Inferior parietal cortex (tissue), 1 donor: ENCODE data around the gene CNGA3.

Experiments
- DNase-seq: peaks from one replicate; pipeline ENCODE4 v3.0.0-alpha.2; 2016; ENCODE audit errors: extremely low spot score

Gene CNGA3

DNA sequence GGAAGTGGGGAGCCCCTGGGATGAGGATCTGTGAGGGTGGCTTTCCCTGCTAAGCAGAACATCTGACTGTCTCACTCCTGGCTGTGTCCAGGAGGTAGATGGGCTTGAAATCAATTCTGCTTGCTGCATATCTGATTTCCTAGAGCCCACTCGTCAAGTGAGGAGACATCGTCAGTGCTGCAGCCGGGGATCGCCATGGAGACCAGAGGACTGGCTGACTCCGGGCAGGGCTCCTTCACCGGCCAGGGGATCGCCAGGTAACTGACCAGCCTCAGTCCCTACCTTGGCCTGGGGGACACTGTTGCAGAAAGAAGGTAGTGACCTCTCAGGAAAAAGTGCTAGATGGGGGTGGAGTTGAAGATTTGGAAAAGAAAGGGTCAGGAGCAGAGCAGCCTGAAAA lies 31.3 kb downstream of the CNGA3 start:
- DNase-seq = no peak

DNA sequence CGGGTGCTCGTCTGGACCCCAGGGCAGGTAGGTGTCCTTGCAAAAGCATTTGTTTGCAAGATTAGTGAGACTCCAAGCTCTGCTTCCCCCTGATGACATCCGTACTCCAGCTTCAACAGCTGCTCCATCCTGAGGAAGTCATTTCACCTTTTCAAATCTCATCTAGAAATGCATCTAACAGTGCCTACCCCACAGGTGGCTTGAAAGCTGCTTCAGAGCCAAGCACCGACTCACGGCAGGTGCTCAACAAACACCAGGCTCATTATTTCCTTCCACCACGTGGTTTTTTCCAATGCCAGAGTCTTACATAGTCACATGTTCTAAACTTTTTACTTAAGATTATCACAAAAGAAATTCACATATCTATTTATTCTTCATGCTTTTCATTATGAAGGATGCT lies 31.9 kb downstream of the CNGA3 start:
- no peak for DNase-seq

DNA sequence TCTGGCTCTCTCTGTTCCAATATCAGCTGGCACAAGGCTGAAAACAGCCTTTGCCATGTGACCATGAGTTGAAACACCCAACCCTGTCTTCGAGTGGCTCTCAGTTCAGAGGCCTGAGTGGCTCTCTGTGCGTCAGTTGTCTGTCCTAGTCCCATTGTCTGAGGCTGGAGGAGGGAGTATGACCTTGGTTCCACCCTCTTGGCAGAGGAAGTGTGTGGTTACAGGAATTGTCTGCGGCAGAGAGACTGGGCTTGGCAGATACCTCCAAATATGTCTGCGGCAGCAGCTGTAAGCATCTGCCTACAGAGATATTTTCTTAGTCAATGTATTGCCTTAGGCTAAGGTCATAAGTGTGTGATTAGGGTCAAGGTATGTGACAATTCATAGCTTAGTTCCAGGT lies 32.6 kb downstream of the CNGA3 start:
- DNase-seq = no peak

DNA sequence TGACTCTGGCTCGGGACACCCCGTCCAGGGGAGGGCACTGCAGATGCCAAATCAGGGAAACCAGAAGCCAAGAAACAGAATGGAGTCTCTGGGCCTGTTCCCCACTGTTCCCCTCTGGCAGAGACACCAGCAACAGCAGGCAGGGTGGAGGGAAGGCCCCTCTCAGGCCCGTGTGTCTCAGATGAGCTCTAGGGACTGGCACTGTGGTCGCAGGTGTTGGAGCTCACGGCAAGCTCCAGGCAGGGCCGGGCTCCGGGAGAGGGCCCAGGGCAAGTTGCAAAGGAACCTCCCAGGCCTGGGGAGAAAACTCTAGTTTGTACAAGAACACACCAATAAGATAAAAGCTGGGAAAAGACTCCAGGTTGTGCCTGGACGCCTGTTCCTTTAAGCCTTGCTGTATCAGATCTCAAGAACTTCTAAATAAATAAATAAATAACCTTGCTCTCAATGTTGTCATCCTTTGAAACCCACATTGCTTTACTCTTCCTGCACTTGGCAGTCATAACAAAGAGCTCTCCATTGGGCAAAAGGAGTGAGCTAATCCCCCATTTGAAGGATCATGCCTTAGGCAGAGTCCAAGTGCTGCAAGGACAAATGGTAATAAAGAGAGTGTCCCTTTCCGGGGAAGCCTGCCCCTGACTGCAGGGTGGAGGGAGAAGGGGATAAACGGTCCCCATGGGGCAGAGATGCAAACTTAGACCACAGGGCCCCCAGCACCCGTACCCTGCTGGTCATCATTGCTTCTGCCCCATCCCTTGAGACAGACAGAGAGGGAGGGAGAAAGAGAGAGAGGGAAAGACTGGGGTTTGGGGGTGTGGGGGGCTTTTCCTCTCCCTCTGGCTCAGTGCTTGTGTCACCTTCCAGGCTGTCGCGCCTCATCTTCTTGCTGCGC lies 33.3 kb downstream of the CNGA3 start:
- no peak for DNase-seq

DNA sequence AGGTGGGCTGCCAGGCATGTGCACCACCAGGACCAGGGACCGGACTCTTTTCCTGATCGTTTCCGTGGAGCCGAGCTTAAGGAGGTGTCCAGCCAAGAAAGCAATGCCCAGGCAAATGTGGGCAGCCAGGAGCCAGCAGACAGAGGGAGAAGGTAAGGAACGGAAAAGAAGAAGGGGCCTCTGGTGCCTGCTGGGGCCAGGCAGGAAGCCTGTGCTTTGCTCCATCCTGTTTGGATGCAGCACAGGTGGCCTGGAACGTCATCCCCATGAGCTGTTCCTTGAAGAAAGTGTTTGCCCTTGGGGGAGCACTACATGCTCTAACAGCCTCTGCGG lies 33.9 kb downstream of the CNGA3 start:
- DNase-seq = no peak

GRCh38 chr2:98381494-98381893 lies 35.2 kb downstream of the CNGA3 start:
- DNase-seq = no peak

DNA sequence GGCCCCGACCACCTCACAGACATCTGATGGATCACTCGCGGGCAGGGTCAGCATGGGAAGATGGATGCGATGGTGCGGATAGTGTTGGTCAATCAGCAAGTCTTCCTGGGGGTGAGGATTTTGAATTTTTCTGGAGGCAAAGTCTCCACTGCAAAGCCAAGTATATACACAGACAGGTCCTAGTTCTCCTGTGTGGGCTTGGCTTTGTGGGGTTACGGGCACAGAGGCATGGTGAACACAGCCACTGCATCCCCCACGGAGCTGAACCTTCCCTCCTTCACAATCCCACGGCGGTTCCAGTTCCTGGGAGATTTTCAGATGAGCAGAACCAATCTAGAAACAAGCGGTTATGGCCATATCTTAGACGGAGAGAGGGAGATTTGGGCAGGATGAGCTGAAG lies 35.8 kb downstream of the CNGA3 start:
- DNase-seq = no peak

DNA sequence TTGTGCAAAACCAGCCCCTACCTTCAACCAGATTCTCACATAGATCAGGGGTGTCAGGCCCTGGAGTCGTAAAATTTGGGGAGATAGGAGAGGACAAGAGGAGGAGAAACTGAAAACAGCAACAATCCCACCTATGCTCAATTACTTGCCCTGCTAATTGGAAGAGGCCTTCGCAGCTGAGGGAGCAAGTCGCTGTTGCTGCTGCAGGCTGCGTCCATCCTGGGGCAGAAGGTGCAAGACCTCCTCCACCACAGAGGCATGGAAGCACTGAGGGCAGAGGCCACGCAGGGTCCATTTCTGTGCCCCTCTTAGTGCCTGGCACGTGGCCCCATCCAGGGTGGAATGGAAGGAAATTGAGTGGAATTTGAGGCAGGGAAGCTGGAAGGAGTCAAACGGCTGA lies 36.5 kb downstream of the CNGA3 start:
- DNase-seq = no peak

DNA sequence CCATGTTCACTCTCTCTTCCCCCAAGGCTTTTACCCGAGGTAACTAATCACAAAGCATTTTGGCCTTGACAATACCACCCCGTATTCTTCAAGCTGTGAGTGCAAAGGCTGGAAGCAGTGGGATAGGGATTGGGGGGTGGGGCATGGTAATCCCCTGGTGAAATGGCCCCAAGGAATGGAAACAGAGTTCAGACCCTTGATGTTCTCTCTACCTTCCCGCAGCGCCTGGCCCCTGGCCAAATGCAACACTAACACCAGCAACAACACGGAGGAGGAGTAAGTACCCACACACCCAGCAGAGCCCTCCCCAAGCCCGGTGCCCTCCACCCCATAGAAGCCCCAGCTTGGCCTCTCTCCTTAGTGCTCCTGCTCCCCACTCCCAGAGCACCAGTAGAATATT lies 36.9 kb downstream of the CNGA3 start:
- DNase-seq = no peak

- DNase-seq = peak; percentile 93
Measured at GRCh38 chr2:98385050-98385699, 38.9 kb downstream of the CNGA3 start.

DNA sequence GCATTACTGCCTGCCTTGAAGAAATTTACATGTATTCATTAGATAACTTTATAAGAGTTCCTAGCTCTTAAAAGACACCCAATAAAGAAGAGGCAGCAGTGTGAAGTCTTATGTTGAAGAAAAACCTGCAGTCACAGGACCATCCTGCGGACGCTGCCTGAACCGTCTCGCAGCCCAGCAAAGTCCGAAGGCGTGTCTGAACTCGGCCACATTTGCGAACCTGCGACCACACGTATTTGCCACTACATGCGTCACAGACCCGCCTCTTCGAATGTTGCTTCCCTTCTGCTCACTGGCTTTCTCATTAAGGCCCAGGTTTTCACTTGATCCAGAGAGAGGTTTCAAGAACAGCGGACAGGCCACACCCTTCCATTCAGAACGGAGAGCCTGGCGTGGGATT lies 41.2 kb downstream of the CNGA3 start:
- DNase-seq = no peak

DNA sequence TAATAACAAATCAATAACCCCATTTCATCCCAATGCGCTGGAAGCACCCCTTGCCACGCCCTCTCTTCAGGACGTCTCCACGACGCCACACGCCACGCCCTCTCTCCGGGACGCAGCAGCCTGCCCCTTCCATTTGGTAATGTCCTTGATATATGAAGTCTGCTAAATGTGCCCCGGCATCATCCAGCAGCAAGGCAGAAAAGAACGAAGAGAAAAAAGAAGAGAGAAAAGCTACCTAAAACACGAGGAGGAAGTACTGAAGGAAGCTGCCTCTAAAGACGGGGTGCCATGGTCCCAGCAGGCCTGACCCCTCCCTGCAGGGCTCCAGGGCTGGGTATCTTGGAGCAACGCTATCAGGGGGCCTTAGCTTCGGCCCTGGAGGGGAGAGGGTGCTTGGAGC lies 41.8 kb downstream of the CNGA3 start:
- DNase-seq = no peak

GRCh38 chr2:98388601-98389250 lies 42.5 kb downstream of the CNGA3 start:
- no peak for DNase-seq

- DNase-seq = no peak
Measured at GRCh38 chr2:98389251-98389605, 43.0 kb downstream of the CNGA3 start.

GRCh38 chr2:98390571-98391476 lies 44.6 kb downstream of the CNGA3 start:
- no peak for DNase-seq

GRCh38 chr2:98391581-98392270 lies 45.5 kb downstream of the CNGA3 start:
- no peak for DNase-seq

GRCh38 chr2:98393354-98393753 lies 47.1 kb downstream of the CNGA3 start:
- no peak for DNase-seq

- DNase-seq = no peak
Measured at GRCh38 chr2:98394595-98395153, 48.4 kb downstream of the CNGA3 start.

- DNase-seq = no peak
Measured at GRCh38 chr2:98395977-98396376, 49.7 kb downstream of the CNGA3 start.

DNA sequence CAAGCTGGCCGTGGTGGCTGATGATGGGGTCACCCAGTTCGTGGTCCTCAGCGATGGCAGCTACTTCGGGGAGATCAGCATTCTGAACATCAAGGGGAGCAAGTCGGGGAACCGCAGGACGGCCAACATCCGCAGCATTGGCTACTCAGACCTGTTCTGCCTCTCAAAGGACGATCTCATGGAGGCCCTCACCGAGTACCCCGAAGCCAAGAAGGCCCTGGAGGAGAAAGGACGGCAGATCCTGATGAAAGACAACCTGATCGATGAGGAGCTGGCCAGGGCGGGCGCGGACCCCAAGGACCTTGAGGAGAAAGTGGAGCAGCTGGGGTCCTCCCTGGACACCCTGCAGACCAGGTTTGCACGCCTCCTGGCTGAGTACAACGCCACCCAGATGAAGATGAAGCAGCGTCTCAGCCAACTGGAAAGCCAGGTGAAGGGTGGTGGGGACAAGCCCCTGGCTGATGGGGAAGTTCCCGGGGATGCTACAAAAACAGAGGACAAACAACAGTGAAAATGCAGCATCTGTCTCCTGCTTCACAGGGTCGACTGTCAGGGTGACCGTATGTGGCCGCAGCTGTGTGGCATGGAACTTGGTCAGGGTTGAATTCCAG lies 50.6 kb downstream of the CNGA3 start:
- DNase-seq = no peak

DNA sequence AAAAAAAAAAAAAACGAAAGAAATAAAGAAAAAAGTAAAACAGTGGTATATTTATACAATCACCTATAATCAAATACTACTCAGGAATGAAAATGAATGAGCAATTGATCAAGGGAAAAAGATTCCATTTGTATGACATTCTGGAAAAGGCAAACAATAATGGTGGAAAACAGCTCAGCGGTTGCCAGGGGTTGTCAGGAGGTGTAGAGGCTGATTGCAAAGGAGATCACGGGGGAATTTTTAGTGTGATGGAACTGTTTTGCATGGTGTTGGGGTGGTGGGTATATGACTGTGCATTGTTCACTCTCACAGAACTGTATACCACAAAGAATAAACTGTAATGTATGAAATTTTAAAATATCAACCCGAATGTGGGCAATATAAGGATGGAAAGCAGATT lies 52.9 kb downstream of the CNGA3 start:
- DNase-seq = no peak
